ENCODE measurements around the gene NINJ1. TPM values are rescaled to one million over a fixed set of nuclear protein-coding genes. Genes with fewer than 3 reads are reported as not detected.

The NINJ1 gene
- total RNA-seq, 1 experiment from 2014 or later, result 41.3 TPM

DNA sequence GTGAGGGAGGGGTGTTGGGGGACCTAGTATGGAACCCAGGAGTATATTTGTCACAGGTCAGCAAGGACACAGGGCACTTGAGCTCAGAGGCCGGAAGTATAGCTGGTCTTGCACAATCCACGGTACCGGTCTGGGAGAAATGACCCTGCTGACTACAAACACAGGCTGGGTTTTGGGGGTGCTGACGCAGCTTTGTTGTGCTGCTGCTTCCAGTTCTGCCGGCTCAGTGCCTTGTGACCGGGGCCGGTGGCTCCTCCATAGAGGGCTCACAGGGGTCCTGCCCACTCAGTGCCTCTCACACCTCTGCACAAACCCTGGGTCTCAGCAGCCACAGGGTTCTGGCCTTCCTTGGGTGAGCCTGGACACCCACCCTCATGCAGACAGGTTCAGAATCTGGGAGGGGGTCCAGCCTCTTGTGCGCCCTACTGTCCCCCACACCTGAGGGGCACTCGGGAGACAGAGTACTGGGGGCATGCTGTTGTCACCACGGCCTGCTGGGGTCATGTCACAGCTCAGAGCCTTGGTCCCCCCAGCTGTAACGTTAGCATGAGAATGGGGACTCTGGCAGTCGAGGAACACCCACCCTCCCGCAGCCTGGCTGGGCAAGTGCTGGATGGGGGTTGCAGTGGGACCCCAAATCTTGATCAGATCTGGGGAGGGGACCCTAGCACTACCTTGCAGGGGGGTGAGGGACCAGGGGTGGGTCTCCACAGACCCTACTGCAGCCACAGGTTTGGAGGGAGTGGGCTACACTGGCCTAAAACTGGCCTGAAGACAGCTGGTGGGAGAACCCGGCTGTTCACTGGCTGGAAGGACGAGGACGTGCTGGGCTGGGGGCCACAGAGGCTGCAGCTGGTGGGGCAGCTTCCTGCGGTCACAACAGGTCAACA, 17.7 kb downstream of the NINJ1 start:
- peak; percentile 39; the same call in 1 of the 2 replicates for TF ChIP-seq GABPB1 (CRISPR knock-in tag; IDR thresholded peaks at IDR 0.05)
- TF ChIP-seq ZNF317 (CRISPR knock-in tag; IDR thresholded peaks at IDR 0.05; ENCODE audit: borderline replicate concordance, low read depth), result no peak
- DNase-seq (ENCODE audit: low spot score) (no peak), ATAC-seq (peak; percentile 10)
- Mint-ChIP-seq H3K27me3 (ENCODE audit: low read depth) (no peaks in the 10 kb centered on the region), H3K27ac (peak overlapping the region; percentile 76), H3K36me3 (no peaks in the 10 kb centered on the region), H3K4me1 (peaks cover 19% of the 10 kb centered on the region), H3K4me3 (no peak overlapping the region), H3K9me3 (no peaks in the 10 kb centered on the region)
- ChIA-PET POLR2A (no interaction called here), CTCF (interaction anchor here (1.2 to 3.8 kb wide), 4 partner anchors 10 to 450 kb away, joined by 3 to 19 read pairs (median 8); no protein-coding TSS in a partner anchor)

- Mint-ChIP-seq H3K9me3 (no peaks in the 10 kb centered on the region), H3K4me3 (no peak overlapping the region), H3K27me3 (ENCODE audit: low read depth) (no peaks in the 10 kb centered on the region), H3K27ac (no peak overlapping the region), H3K4me1 (peaks cover 19% of the 10 kb centered on the region), H3K36me3 (no peaks in the 10 kb centered on the region)
- ChIA-PET CTCF (interaction anchor here (0.6 to 3.8 kb wide), 5 partner anchors 11 to 451 kb away, joined by 3 to 19 read pairs (median 4); no protein-coding TSS in a partner anchor), POLR2A (no interaction called here)
- TF ChIP-seq, protein P1, sequence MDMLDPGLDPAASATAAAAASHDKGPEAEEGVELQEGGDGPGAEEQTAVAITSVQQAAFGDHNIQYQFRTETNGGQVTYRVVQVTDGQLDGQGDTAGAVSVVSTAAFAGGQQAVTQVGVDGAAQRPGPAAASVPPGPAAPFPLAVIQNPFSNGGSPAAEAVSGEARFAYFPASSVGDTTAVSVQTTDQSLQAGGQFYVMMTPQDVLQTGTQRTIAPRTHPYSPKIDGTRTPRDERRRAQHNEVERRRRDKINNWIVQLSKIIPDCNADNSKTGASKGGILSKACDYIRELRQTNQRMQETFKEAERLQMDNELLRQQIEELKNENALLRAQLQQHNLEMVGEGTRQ (CRISPR knock-in tag; IDR thresholded peaks at IDR 0.05), result no peak
- TF ChIP-seq SOX15 (CRISPR knock-in tag; IDR thresholded peaks at IDR 0.05) (no peak), ELF4 (CRISPR knock-in tag; IDR thresholded peaks at IDR 0.05; ENCODE audit: low read depth) (no peak), MXD4 (CRISPR knock-in tag; IDR thresholded peaks at IDR 0.05; ENCODE audit: borderline replicate concordance) (no peak), CBFB (CRISPR knock-in tag; IDR thresholded peaks at IDR 0.05; ENCODE audit: low read depth) (no peak), RORB (CRISPR knock-in tag; IDR thresholded peaks at IDR 0.05) (no peak), TEAD4 (CRISPR knock-in tag; IDR thresholded peaks at IDR 0.05) (no peak), JAZF1 (CRISPR knock-in tag; IDR thresholded peaks at IDR 0.05) (no peak), MYBL2 (CRISPR knock-in tag; IDR thresholded peaks at IDR 0.05) (no peak), ZNF423 (CRISPR knock-in tag; IDR thresholded peaks at IDR 0.05) (no peak)
- TF ChIP-seq, protein P2, sequence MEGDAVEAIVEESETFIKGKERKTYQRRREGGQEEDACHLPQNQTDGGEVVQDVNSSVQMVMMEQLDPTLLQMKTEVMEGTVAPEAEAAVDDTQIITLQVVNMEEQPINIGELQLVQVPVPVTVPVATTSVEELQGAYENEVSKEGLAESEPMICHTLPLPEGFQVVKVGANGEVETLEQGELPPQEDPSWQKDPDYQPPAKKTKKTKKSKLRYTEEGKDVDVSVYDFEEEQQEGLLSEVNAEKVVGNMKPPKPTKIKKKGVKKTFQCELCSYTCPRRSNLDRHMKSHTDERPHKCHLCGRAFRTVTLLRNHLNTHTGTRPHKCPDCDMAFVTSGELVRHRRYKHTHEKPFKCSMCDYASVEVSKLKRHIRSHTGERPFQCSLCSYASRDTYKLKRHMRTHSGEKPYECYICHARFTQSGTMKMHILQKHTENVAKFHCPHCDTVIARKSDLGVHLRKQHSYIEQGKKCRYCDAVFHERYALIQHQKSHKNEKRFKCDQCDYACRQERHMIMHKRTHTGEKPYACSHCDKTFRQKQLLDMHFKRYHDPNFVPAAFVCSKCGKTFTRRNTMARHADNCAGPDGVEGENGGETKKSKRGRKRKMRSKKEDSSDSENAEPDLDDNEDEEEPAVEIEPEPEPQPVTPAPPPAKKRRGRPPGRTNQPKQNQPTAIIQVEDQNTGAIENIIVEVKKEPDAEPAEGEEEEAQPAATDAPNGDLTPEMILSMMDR (IDR thresholded peaks at IDR 0.05), result no peak
- TF ChIP-seq, protein P3, sequence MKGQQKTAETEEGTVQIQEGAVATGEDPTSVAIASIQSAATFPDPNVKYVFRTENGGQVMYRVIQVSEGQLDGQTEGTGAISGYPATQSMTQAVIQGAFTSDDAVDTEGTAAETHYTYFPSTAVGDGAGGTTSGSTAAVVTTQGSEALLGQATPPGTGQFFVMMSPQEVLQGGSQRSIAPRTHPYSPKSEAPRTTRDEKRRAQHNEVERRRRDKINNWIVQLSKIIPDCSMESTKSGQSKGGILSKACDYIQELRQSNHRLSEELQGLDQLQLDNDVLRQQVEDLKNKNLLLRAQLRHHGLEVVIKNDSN (CRISPR knock-in tag; IDR thresholded peaks at IDR 0.05), result no peak
- TF ChIP-seq, protein P4, sequence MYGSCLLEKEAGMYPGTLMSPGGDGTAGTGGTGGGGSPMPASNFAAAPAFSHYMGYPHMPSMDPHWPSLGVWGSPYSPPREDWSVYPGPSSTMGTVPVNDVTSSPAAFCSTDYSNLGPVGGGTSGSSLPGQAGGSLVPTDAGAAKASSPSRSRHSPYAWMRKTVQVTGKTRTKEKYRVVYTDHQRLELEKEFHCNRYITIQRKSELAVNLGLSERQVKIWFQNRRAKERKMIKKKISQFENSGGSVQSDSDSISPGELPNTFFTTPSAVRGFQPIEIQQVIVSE (CRISPR knock-in tag; IDR thresholded peaks at IDR 0.05; ENCODE audit: borderline replicate concordance), result no peak
- ATAC-seq (no peak), DNase-seq (ENCODE audit: low spot score) (no peak)
Measured at GRCh38 chr9:93115486-93116071, 18.5 kb downstream of the NINJ1 start.

DNA sequence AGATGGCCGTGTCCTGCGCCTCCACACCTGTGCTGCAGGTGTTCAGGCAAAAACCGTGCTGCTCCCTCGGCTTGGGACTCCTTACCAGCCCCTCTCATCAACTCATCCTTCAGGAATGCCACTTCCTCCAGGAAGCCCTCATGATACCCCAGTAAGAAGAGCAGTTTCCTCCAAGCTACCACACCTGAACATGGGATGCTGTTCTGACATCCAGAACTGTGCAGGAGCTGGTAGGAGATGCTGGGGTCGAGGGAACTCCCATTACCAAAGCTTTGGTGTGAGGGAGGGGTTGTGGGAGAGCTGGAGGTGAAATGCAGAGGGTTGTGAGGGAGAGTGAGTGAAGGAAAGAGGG, 19.1 kb downstream of the NINJ1 start:
- CTCF ChIA-PET, result interaction anchor here (0.6 to 3.8 kb wide), 4 partner anchors 12 to 451 kb away, joined by 3 to 19 read pairs (median 8); no protein-coding TSS in a partner anchor
- Mint-ChIP-seq H3K4me3 (no peak overlapping the region), H3K27ac (peak overlapping the region; percentile 85), H3K27me3 (ENCODE audit: low read depth) (no peaks in the 10 kb centered on the region), H3K9me3 (no peaks in the 10 kb centered on the region), H3K4me1 (peaks cover 16% of the 10 kb centered on the region), H3K36me3 (no peaks in the 10 kb centered on the region)
- DNase-seq (ENCODE audit: low spot score) (no peak), ATAC-seq (no peak)
- POLR2A ChIA-PET, result no interaction called here
- TF ChIP-seq KAT7 (CRISPR knock-in tag; IDR thresholded peaks at IDR 0.05; ENCODE audit: borderline replicate concordance) (no peak), ZNF121 (CRISPR knock-in tag; IDR thresholded peaks at IDR 0.05) (no peak), ATF1 (CRISPR knock-in tag; IDR thresholded peaks at IDR 0.05) (no peak), ZNF416 (CRISPR knock-in tag; IDR thresholded peaks at IDR 0.05) (no peak), SP1 (CRISPR knock-in tag; conservative IDR thresholded peaks at IDR 0.05) (no peak), ZNF232 (CRISPR knock-in tag; IDR thresholded peaks at IDR 0.05) (no peak), E2F5 (CRISPR knock-in tag; IDR thresholded peaks at IDR 0.05) (no peak), SMAD3 (CRISPR knock-in tag; IDR thresholded peaks at IDR 0.05; ENCODE audit: borderline replicate concordance) (no peak)
- TF ChIP-seq, protein P5, sequence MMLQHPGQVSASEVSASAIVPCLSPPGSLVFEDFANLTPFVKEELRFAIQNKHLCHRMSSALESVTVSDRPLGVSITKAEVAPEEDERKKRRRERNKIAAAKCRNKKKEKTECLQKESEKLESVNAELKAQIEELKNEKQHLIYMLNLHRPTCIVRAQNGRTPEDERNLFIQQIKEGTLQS (CRISPR knock-in tag; conservative IDR thresholded peaks at IDR 0.05), result no peak
- TF ChIP-seq, protein P6, sequence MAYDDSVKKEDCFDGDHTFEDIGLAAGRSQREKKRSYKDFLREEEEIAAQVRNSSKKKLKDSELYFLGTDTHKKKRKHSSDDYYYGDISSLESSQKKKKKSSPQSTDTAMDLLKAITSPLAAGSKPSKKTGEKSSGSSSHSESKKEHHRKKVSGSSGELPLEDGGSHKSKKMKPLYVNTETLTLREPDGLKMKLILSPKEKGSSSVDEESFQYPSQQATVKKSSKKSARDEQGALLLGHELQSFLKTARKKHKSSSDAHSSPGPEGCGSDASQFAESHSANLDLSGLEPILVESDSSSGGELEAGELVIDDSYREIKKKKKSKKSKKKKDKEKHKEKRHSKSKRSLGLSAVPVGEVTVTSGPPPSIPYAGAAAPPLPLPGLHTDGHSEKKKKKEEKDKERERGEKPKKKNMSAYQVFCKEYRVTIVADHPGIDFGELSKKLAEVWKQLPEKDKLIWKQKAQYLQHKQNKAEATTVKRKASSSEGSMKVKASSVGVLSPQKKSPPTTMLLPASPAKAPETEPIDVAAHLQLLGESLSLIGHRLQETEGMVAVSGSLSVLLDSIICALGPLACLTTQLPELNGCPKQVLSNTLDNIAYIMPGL (CRISPR knock-in tag; IDR thresholded peaks at IDR 0.05), result no peak
